GM23248 (cell line): ENCODE measurements around the gene PRPS2. TPM values are rescaled to one million over a fixed set of nuclear protein-coding genes. Genes with fewer than 3 reads are reported as not detected.
A peak's percentile ranks its signal among the peaks of the same experiment; 100 is the strongest.

Experiments
- DNase-seq: peaks from one replicate; pipeline ENCODE4 v3.0.0-alpha.2; 2015
- H2AFZ ChIP-seq: fragments of 200-600 bp; sonication (generic); 2 replicates; pipeline ENCODE4 v1.6.1; 2016; ENCODE audit warnings: antibody characterized with exemption
- H3F3A ChIP-seq: fragments of 200-600 bp; sonication (generic); 2 replicates; pipeline ENCODE4 v1.6.1; 2016; ENCODE audit warnings: mild to moderate bottlenecking, antibody characterized with exemption, mixed run types; ENCODE audit not compliant: insufficient read depth
- H3K27ac ChIP-seq: fragments of 200-600 bp; sonication (generic); 2 replicates; pipeline ENCODE4 v1.5.1; 2016; ENCODE audit warnings: mild to moderate bottlenecking
- H3K27me3 ChIP-seq: fragments of 200-600 bp; sonication (generic); replicated peaks from 2 replicates; pipeline ENCODE4 v1.6.1; 2016; ENCODE audit warnings: mild to moderate bottlenecking; ENCODE audit not compliant: insufficient read depth
- H3K36me3 ChIP-seq: fragments of 200-600 bp; sonication (generic); 2 replicates; pipeline ENCODE4 v1.6.1; 2016; ENCODE audit warnings: low read depth, mild to moderate bottlenecking
- H3K4me1 ChIP-seq: fragments of 200-600 bp; sonication (generic); 2 replicates; pipeline ENCODE4 v1.6.1; 2016; ENCODE audit warnings: mild to moderate bottlenecking; ENCODE audit not compliant: insufficient read depth
- H3K4me2 ChIP-seq: fragments of 200-600 bp; sonication (generic); one replicate; pipeline ENCODE4 v1.6.1; 2016; ENCODE audit warnings: mild to moderate bottlenecking; ENCODE audit not compliant: unreplicated experiment
- H3K4me3 ChIP-seq: fragments of 200-600 bp; sonication (generic); 2 replicates; pipeline ENCODE4 v1.5.1; 2016; ENCODE audit warnings: mild to moderate bottlenecking
- H3K79me2 ChIP-seq: fragments of 200-600 bp; sonication (generic); 2 replicates; pipeline ENCODE4 v1.6.1; 2016; ENCODE audit warnings: mild to moderate bottlenecking; ENCODE audit not compliant: insufficient read depth
- H3K9ac ChIP-seq: fragments of 200-600 bp; sonication (generic); 2 replicates; pipeline ENCODE4 v1.6.1; 2016; ENCODE audit warnings: mild to moderate bottlenecking
- H3K9me2 ChIP-seq: fragments of 200-600 bp; sonication (generic); 2 replicates; pipeline ENCODE4 v1.6.1; 2016; ENCODE audit warnings: mixed run types, mild to moderate bottlenecking, moderate library complexity; ENCODE audit not compliant: insufficient read depth
- H3K9me3 ChIP-seq: fragments of 200-600 bp; sonication (generic); one replicate; pipeline ENCODE4 v1.6.1; 2017; ENCODE audit warnings: low read depth
- H4K20me1 ChIP-seq: fragments of 200-600 bp; sonication (generic); 2 replicates; pipeline ENCODE4 v1.6.0; 2016; ENCODE audit not compliant: insufficient read depth
- EZH2 ChIP-seq: fragments of 200-600 bp; sonication (generic); IDR thresholded peaks from 2 replicates; pipeline ENCODE4 v1.6.1; 2018; ENCODE audit warnings: antibody characterized with exemption, mild to moderate bottlenecking; ENCODE audit not compliant: insufficient read depth, poor library complexity, severe bottlenecking
- EZH2phosphoT487 ChIP-seq: fragments of 200-600 bp; sonication (generic); IDR thresholded peaks from 2 replicates; pipeline ENCODE4 v1.6.1; 2018; ENCODE audit warnings: antibody characterized with exemption, moderate library complexity, mild to moderate bottlenecking, low read depth; ENCODE audit not compliant: insufficient read depth
- WGBS, 2 experiments: methylation state at CpG; one replicate each; pipeline ENCODE4 v1.1.6; 2015 to 2017; ENCODE audit warnings: low lambda C conversion rate in 2 of 2, low coverage in 1 of 2; ENCODE audit errors: missing lambda C conversion rate in 2 of 2; 5-methylcytosine and 5-hydroxymethylcytosine counted together
- in situ Hi-C: fragments of 300-500 bp; cut with MboI; formaldehyde crosslinking; loops from 2 replicates; pipeline ENCODE4 v1.15.0; 2020
- polyA plus RNA-seq: library from polyadenylated mRNA; unstranded; fragments of >200 nt; fragmentation: Nextera tagmentation; extraction: Ambion mirVana; gene quantifications from 2 replicates; pipeline ENCODE4 v1.2.1, GENCODE V29; 2016
- total RNA-seq: library from RNA; depleted of rRNA; stranded (reverse); fragments of >200 nt; shearing (Covaris generic); gene quantifications from 2 replicates; pipeline ENCODE4 v1.2.3, GENCODE V29; 2014; rRNA removed

Gene PRPS2
- total RNA-seq = 20.1 and 22.5 TPM in 2 replicates
- 20.6 and 21.1 TPM in 2 replicates for polyA plus RNA-seq

- no peaks in the 10 kb centered on the region for H3K9me3 ChIP-seq
- H3F3A ChIP-seq = no peaks in the 10 kb centered on the region
- peak within 1 kb of the TSS; percentile 77 for H3K9ac ChIP-seq
- H2AFZ ChIP-seq = peak within 1 kb of the TSS; percentile 94
- peak within 1 kb of the TSS; percentile 89 for H3K4me3 ChIP-seq
- H3K79me2 ChIP-seq = no peaks in the 10 kb centered on the region
- no peaks in the 10 kb centered on the region for H3K27me3 ChIP-seq
- no peaks in the 10 kb centered on the region for H3K4me1 ChIP-seq
- TF ChIP-seq EZH2 (no peak), EZH2phosphoT487 (no peak)
- H4K20me1 ChIP-seq = no peaks in the 10 kb centered on the region
- H3K27ac ChIP-seq = no peak within 1 kb of the TSS
- no peaks in the 10 kb centered on the region for H3K9me2 ChIP-seq
- no peaks in the 10 kb centered on the region for H3K36me3 ChIP-seq
- WGBS, 2 experiments = 1% methylated on average over 29 to 40 of the region's 113 CpGs
- DNase-seq = peak; percentile 56
- H3K4me2 ChIP-seq = peak within 1 kb of the TSS; percentile 78
- in situ Hi-C loops = no loop called here
Observed at GRCh38 chrX:12791257-12792228, at the start of gene PRPS2. TSS of gene PRPS2 (plus strand) at chrX:12791412. CDS start at chrX:12791498, 86 bp downstream.

GRCh38 chrX:12741416-12741815 is 49.8 kb upstream of the PRPS2 start:
- WGBS, 2 experiments = 21 to 50% methylated on average over 5 to 6 of the region's 6 CpGs

GRCh38 chrX:12747433-12747832 is 43.8 kb upstream of the PRPS2 start:
- H3K4me3 ChIP-seq = no peak overlapping the region
- no peaks in the 10 kb centered on the region for H3K36me3 ChIP-seq
- no peaks in the 10 kb centered on the region for H3K9me2 ChIP-seq
- H3K4me1 ChIP-seq = no peaks in the 10 kb centered on the region
- no peak overlapping the region for H2AFZ ChIP-seq
- WGBS, 2 experiments = 29 to 36% methylated on average over 1 of the region's 1 CpG
- H3K9me3 ChIP-seq = no peaks in the 10 kb centered on the region
- no peaks in the 10 kb centered on the region for H3K79me2 ChIP-seq
- no peak overlapping the region for H3K9ac ChIP-seq
- no peaks in the 10 kb centered on the region for H3K27me3 ChIP-seq
- TF ChIP-seq EZH2 (no peak), EZH2phosphoT487 (no peak)
- in situ Hi-C loops = no loop called here
- no peaks in the 10 kb centered on the region for H3F3A ChIP-seq
- no peak for DNase-seq
- no peak overlapping the region for H3K4me2 ChIP-seq
- H4K20me1 ChIP-seq = no peaks in the 10 kb centered on the region
- H3K27ac ChIP-seq = no peak overlapping the region

More at GRCh38 chrX:12741416-12741815, 49.8 kb upstream of the PRPS2 start:
- Histone ChIP-seq H3K27me3 (no peaks in the 10 kb centered on the region), H3K4me1 (no peaks in the 10 kb centered on the region), H3F3A (no peaks in the 10 kb centered on the region), H2AFZ (no peak overlapping the region), H3K79me2 (no peaks in the 10 kb centered on the region), H3K4me2 (no peak overlapping the region), H3K9me2 (no peaks in the 10 kb centered on the region), H3K9ac (no peak overlapping the region), H3K27ac (no peak overlapping the region), H3K9me3 (no peaks in the 10 kb centered on the region), H4K20me1 (no peaks in the 10 kb centered on the region), H3K4me3 (no peak overlapping the region), H3K36me3 (no peaks in the 10 kb centered on the region)
- DNase-seq = no peak
- in situ Hi-C loops = no loop called here
- TF ChIP-seq EZH2 (no peak), EZH2phosphoT487 (no peak)

GRCh38 chrX:12751887-12752286 is 39.3 kb upstream of the PRPS2 start:
- Histone ChIP-seq H4K20me1 (no peaks in the 10 kb centered on the region), H3K4me1 (no peaks in the 10 kb centered on the region), H3F3A (no peaks in the 10 kb centered on the region), H3K9ac (no peak overlapping the region), H3K9me2 (no peaks in the 10 kb centered on the region), H3K27me3 (no peaks in the 10 kb centered on the region), H3K27ac (no peak overlapping the region), H3K9me3 (no peaks in the 10 kb centered on the region), H3K36me3 (no peaks in the 10 kb centered on the region), H3K4me2 (no peak overlapping the region), H3K79me2 (no peaks in the 10 kb centered on the region), H3K4me3 (no peak overlapping the region), H2AFZ (no peak overlapping the region)
- no peak for DNase-seq
- 0% methylated on average over 1 of the region's 1 CpG for WGBS, 2 experiments
- TF ChIP-seq EZH2phosphoT487 = no peak
- in situ Hi-C loops = no loop called here
